CD14-positive monocyte (primary cell): Measurements from ENCODE around the gene SNX5. TPM values are rescaled to one million over a fixed set of nuclear protein-coding genes. Genes with fewer than 3 reads are reported as not detected.

ENCODE experiments used
- DNase-seq, 3 donors: peaks; one replicate each; pipeline ENCODE4 v3.0.0-alpha.2; 2011 to 2022
- H2AFZ ChIP-seq: 2 replicates; pipeline ENCODE4 v1.6.0; 2012; ENCODE audit warnings: mild to moderate bottlenecking, low read depth, low read length, inconsistent platforms; ENCODE audit not compliant: insufficient read depth, poor library complexity, severe bottlenecking
- H3K27ac ChIP-seq, 2 donors: 1 replicate in 1 of 2; 2 replicates in 1 of 2; pipeline ENCODE4 v1.5.1; 2012 to 2013; ENCODE audit warnings: low read length in 2 of 2, control low read depth in 1 of 2, inconsistent platforms in 1 of 2, low read depth in 1 of 2, mild to moderate bottlenecking in 1 of 2
- H3K27me3 ChIP-seq, 2 donors: one replicate each; pipeline versions ENCODE4 v1.6.0 to v1.6.1; 2011 to 2013; ENCODE audit warnings: low read length in 2 of 2; ENCODE audit not compliant: control insufficient read depth in 2 of 2, insufficient read depth in 2 of 2
- H3K36me3 ChIP-seq, 2 donors: replicated peaks in 1 of 2; 1 replicate in 1 of 2; 2 replicates in 1 of 2; pipeline versions ENCODE4 v1.5.1 to v1.6.1; 2012 to 2013; ENCODE audit warnings: low read length in 2 of 2, control low read depth in 1 of 2, inconsistent platforms in 1 of 2, mild to moderate bottlenecking in 1 of 2; ENCODE audit not compliant: insufficient read depth in 2 of 2, control insufficient read depth in 1 of 2
- H3K4me1 ChIP-seq, 2 donors: 1 replicate in 1 of 2; 2 replicates in 1 of 2; pipeline versions ENCODE4 v1.5.1 to v1.6.1; 2012 to 2013; ENCODE audit warnings: low read length in 2 of 2, control low read depth in 1 of 2, inconsistent platforms in 1 of 2, mild to moderate bottlenecking in 1 of 2, moderate library complexity in 1 of 2; ENCODE audit not compliant: insufficient read depth in 2 of 2, control insufficient read depth in 1 of 2
- H3K4me2 ChIP-seq: replicated peaks from 2 replicates; pipeline ENCODE3; 2012; ENCODE audit warnings: low read length, moderate library complexity, mild to moderate bottlenecking; ENCODE audit not compliant: poor library complexity, severe bottlenecking; ENCODE audit errors: extremely low read depth
- H3K4me3 ChIP-seq, 3 experiments: fragments of 200-600 bp in 1 of 3; sonication (generic) in 1 of 3; replicated peaks in 1 of 3; 1 replicate in 2 of 3; 2 replicates in 1 of 3; pipeline ENCODE4 v1.5.1; 2011 to 2013; ENCODE audit warnings: low read length in 3 of 3, mild to moderate bottlenecking in 3 of 3, control low read depth in 2 of 3, low read depth in 2 of 3, inconsistent platforms in 1 of 3, moderate library complexity in 1 of 3
- H3K79me2 ChIP-seq: 2 replicates; pipeline ENCODE4 v1.6.0; 2012; ENCODE audit warnings: mild to moderate bottlenecking, control low read depth, inconsistent platforms, low read length, moderate library complexity; ENCODE audit not compliant: insufficient read depth
- H3K9ac ChIP-seq: 2 replicates; pipeline ENCODE4 v1.6.0; 2017; ENCODE audit warnings: low read length, mild to moderate bottlenecking; ENCODE audit not compliant: insufficient read depth, poor library complexity, severe bottlenecking
- H3K9me3 ChIP-seq, 2 donors: replicated peaks in 1 of 2; 1 replicate in 1 of 2; 2 replicates in 1 of 2; pipeline versions ENCODE4 v1.5.1 to v1.6.1; 2012 to 2013; ENCODE audit warnings: low read length in 2 of 2, control low read depth in 1 of 2; ENCODE audit not compliant: control insufficient read depth in 1 of 2, insufficient read depth in 1 of 2
- H4K20me1 ChIP-seq: 2 replicates; pipeline ENCODE4 v1.6.0; 2012; ENCODE audit warnings: mild to moderate bottlenecking, low read length, control low read depth, moderate library complexity; ENCODE audit not compliant: insufficient read depth
- H3K27ac Mint-ChIP-seq, 7 donors: one replicate each; pipeline ENCODE4 v1.8.0; 2020; ENCODE audit warnings: mild to moderate bottlenecking in 7 of 7, mixed read lengths in 7 of 7, moderate library complexity in 6 of 7, inconsistent platforms in 2 of 7
- H3K27me3 Mint-ChIP-seq, 3 donors: one replicate each; pipeline ENCODE4 v1.8.0; 2021 to 2022; ENCODE audit warnings: low read depth in 3 of 3, mild to moderate bottlenecking in 3 of 3, mixed read lengths in 3 of 3, moderate library complexity in 3 of 3, inconsistent platforms in 1 of 3
- H3K36me3 Mint-ChIP-seq, 2 donors: one replicate each; pipeline ENCODE4 v1.8.0; 2020; ENCODE audit warnings: mixed read lengths in 2 of 2, inconsistent platforms in 1 of 2, mild to moderate bottlenecking in 1 of 2
- H3K4me1 Mint-ChIP-seq: one replicate; pipeline ENCODE4 v1.8.0; 2020; ENCODE audit warnings: mild to moderate bottlenecking, mixed read lengths
- H3K4me3 Mint-ChIP-seq, 2 donors: one replicate each; pipeline ENCODE4 v1.8.0; 2020; ENCODE audit warnings: mild to moderate bottlenecking in 2 of 2, mixed read lengths in 2 of 2, moderate library complexity in 1 of 2
- H3K9me3 Mint-ChIP-seq, 7 donors: one replicate each; pipeline ENCODE4 v1.8.0; 2020 to 2022; ENCODE audit warnings: mixed read lengths in 7 of 7, mild to moderate bottlenecking in 6 of 7, moderate library complexity in 6 of 7, inconsistent platforms in 2 of 7
- WGBS: methylation state at CpG from one replicate; pipeline ENCODE4 v1.1.5; 2013; ENCODE audit warnings: missing lambda C conversion rate; ENCODE audit not compliant: insufficient coverage; 5-methylcytosine and 5-hydroxymethylcytosine counted together
- intact Hi-C, 2 donors: fragments of 100-400 bp; cut with micrococcal nuclease; formaldehyde crosslinking; loops; one replicate each; pipeline versions ENCODE4 v1.15.0 to v1.15.1; 2023
- polyA plus RNA-seq, 3 donors: library from polyadenylated mRNA; depleted of rRNA in 1 of 3; unstranded in 2 of 3; stranded (reverse) in 1 of 3; fragments of 300-500 nt in 2 of 3; fragments of >200 nt in 1 of 3; fragmentation: Illumina TruSeq in 2 of 3; gene quantifications; 1 replicate in 2 of 3; 2 replicates in 1 of 3; pipeline ENCODE4 v1.2.3, GENCODE V29; 2012 to 2021
- TF ChIP-seq, protein P1 (sequence below): fragments of 200-600 bp; IDR thresholded peaks from one replicate; pipeline ENCODE4 v1.8.0; 2022; ENCODE audit warnings: antibody characterized with exemption, mild to moderate bottlenecking

Gene SNX5
- polyA plus RNA-seq, 3 donors: 55.6 to 83.8 (median 66.1) TPM

DNA sequence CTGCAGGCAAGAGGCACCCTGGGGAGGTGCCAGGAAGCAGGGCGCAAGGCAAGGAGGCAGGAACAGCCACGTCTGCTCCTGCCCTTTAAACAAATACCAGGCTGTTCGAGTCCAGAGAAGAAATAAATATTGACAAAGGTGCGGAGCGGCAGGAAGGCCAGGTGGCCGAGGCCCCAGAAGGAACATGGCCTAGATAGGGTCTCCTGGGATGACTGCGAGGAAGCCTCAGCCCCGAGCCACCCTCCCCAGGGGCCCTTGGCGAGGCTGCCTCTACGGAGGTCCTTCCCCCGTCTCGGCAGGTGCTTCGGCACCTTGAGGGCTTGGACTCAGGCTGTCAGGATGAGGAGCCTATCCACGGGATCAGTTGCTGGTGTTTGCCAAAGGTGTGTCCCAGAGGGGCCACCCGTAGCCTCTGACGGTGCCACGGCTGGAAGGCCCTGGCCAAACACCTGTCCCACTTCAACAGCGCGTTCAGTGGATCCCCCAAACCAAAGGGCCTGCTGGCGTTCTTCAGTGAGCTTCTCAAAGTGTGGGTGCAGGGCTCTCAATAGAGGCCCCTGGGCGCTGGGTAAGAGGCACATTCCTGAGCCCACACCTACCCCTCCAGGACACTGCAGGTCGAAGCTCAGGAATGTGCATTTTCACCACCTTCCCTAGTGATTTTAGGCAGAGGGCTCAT lies 39.8 kb downstream of the SNX5 start:
- Histone ChIP-seq H2AFZ (no peak overlapping the region), H3K9me3 (peaks cover 0 to 5% of the 10 kb centered on the region in 2 donors), H3K4me1 (no peaks in the 10 kb centered on the region), H4K20me1 (no peaks in the 10 kb centered on the region), H3K4me3 (no peak overlapping the region), H3K79me2 (no peaks in the 10 kb centered on the region), H3K27me3 (no peaks in the 10 kb centered on the region), H3K4me2 (no peak overlapping the region), H3K9ac (no peak overlapping the region), H3K36me3 (no peaks in the 10 kb centered on the region), H3K27ac (no peak overlapping the region)
- TF ChIP-seq, protein P1, sequence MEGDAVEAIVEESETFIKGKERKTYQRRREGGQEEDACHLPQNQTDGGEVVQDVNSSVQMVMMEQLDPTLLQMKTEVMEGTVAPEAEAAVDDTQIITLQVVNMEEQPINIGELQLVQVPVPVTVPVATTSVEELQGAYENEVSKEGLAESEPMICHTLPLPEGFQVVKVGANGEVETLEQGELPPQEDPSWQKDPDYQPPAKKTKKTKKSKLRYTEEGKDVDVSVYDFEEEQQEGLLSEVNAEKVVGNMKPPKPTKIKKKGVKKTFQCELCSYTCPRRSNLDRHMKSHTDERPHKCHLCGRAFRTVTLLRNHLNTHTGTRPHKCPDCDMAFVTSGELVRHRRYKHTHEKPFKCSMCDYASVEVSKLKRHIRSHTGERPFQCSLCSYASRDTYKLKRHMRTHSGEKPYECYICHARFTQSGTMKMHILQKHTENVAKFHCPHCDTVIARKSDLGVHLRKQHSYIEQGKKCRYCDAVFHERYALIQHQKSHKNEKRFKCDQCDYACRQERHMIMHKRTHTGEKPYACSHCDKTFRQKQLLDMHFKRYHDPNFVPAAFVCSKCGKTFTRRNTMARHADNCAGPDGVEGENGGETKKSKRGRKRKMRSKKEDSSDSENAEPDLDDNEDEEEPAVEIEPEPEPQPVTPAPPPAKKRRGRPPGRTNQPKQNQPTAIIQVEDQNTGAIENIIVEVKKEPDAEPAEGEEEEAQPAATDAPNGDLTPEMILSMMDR: no peak
- no peak for DNase-seq
- Mint-ChIP-seq H3K27me3 (peaks cover 0 to 2% (median 0%) of the 10 kb centered on the region in 3 donors), H3K4me1 (no peaks in the 10 kb centered on the region), H3K27ac (no peak overlapping the region), H3K4me3 (no peak overlapping the region), H3K36me3 (no peaks in the 10 kb centered on the region), H3K9me3 (peaks cover 0 to 4% (median 0%) of the 10 kb centered on the region in 7 donors)
- WGBS: 85% methylated on average over 20 of the region's 22 CpGs
- intact Hi-C loops: no loop called here

DNA sequence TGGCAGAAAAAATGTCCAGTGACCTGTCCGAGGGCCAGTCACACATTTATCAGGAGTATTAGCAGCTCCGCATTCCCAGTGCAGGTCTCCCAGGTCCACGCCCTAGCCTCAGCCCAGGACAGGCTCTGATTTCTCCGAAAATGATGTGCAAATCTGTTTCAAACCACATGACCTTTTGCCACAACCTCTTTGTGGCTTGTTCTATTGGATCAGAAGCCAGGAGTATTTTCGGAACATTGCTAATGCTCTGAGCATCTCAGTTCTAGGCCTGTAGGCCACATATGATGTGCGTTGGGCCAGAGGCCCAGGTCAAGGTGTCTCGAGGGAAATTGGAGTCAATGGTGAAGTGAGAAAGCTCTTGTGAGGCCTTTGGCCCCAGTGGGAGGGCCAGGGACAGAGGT lies 40.4 kb downstream of the SNX5 start:
- Mint-ChIP-seq H3K36me3 (no peaks in the 10 kb centered on the region), H3K4me1 (no peaks in the 10 kb centered on the region), H3K4me3 (no peak overlapping the region), H3K9me3 (peaks cover 0 to 4% (median 0%) of the 10 kb centered on the region in 7 donors), H3K27ac (no peak overlapping the region), H3K27me3 (no peaks in the 10 kb centered on the region)
- Histone ChIP-seq H3K79me2 (no peaks in the 10 kb centered on the region), H3K27me3 (no peaks in the 10 kb centered on the region), H3K9me3 (peaks cover 0 to 5% of the 10 kb centered on the region in 2 donors), H3K36me3 (no peaks in the 10 kb centered on the region), H3K4me2 (no peak overlapping the region), H4K20me1 (no peaks in the 10 kb centered on the region), H3K27ac (no peak overlapping the region), H3K4me1 (no peaks in the 10 kb centered on the region), H3K4me3 (no peak overlapping the region), H2AFZ (no peak overlapping the region), H3K9ac (no peak overlapping the region)
- no peak for DNase-seq
- intact Hi-C loops: no loop called here
- TF ChIP-seq, protein P1: no peak
- WGBS: 96% methylated on average over 7 of the region's 7 CpGs
